GM23248 (cell line): ENCODE measurements around the gene GDI1. TPM values are rescaled to one million over a fixed set of nuclear protein-coding genes. Genes with fewer than 3 reads are reported as not detected.

Experiments used
- DNase-seq: peaks from one replicate; pipeline ENCODE4 v3.0.0-alpha.2; 2015
- H2AFZ ChIP-seq: fragments of 200-600 bp; sonication (generic); 2 replicates; pipeline ENCODE4 v1.6.1; 2016; ENCODE audit warnings: antibody characterized with exemption
- H3F3A ChIP-seq: fragments of 200-600 bp; sonication (generic); 2 replicates; pipeline ENCODE4 v1.6.1; 2016; ENCODE audit warnings: mild to moderate bottlenecking, antibody characterized with exemption, mixed run types; ENCODE audit not compliant: insufficient read depth
- H3K27ac ChIP-seq: fragments of 200-600 bp; sonication (generic); 2 replicates; pipeline ENCODE4 v1.5.1; 2016; ENCODE audit warnings: mild to moderate bottlenecking
- H3K27me3 ChIP-seq: fragments of 200-600 bp; sonication (generic); replicated peaks from 2 replicates; pipeline ENCODE4 v1.6.1; 2016; ENCODE audit warnings: mild to moderate bottlenecking; ENCODE audit not compliant: insufficient read depth
- H3K36me3 ChIP-seq: fragments of 200-600 bp; sonication (generic); 2 replicates; pipeline ENCODE4 v1.6.1; 2016; ENCODE audit warnings: low read depth, mild to moderate bottlenecking
- H3K4me1 ChIP-seq: fragments of 200-600 bp; sonication (generic); 2 replicates; pipeline ENCODE4 v1.6.1; 2016; ENCODE audit warnings: mild to moderate bottlenecking; ENCODE audit not compliant: insufficient read depth
- H3K4me2 ChIP-seq: fragments of 200-600 bp; sonication (generic); one replicate; pipeline ENCODE4 v1.6.1; 2016; ENCODE audit warnings: mild to moderate bottlenecking; ENCODE audit not compliant: unreplicated experiment
- H3K4me3 ChIP-seq: fragments of 200-600 bp; sonication (generic); 2 replicates; pipeline ENCODE4 v1.5.1; 2016; ENCODE audit warnings: mild to moderate bottlenecking
- H3K79me2 ChIP-seq: fragments of 200-600 bp; sonication (generic); 2 replicates; pipeline ENCODE4 v1.6.1; 2016; ENCODE audit warnings: mild to moderate bottlenecking; ENCODE audit not compliant: insufficient read depth
- H3K9ac ChIP-seq: fragments of 200-600 bp; sonication (generic); 2 replicates; pipeline ENCODE4 v1.6.1; 2016; ENCODE audit warnings: mild to moderate bottlenecking
- H3K9me2 ChIP-seq: fragments of 200-600 bp; sonication (generic); 2 replicates; pipeline ENCODE4 v1.6.1; 2016; ENCODE audit warnings: mixed run types, mild to moderate bottlenecking, moderate library complexity; ENCODE audit not compliant: insufficient read depth
- H3K9me3 ChIP-seq: fragments of 200-600 bp; sonication (generic); one replicate; pipeline ENCODE4 v1.6.1; 2017; ENCODE audit warnings: low read depth
- H4K20me1 ChIP-seq: fragments of 200-600 bp; sonication (generic); 2 replicates; pipeline ENCODE4 v1.6.0; 2016; ENCODE audit not compliant: insufficient read depth
- EZH2 ChIP-seq: fragments of 200-600 bp; sonication (generic); IDR thresholded peaks from 2 replicates; pipeline ENCODE4 v1.6.1; 2018; ENCODE audit warnings: antibody characterized with exemption, mild to moderate bottlenecking; ENCODE audit not compliant: insufficient read depth, poor library complexity, severe bottlenecking
- EZH2phosphoT487 ChIP-seq: fragments of 200-600 bp; sonication (generic); IDR thresholded peaks from 2 replicates; pipeline ENCODE4 v1.6.1; 2018; ENCODE audit warnings: antibody characterized with exemption, moderate library complexity, mild to moderate bottlenecking, low read depth; ENCODE audit not compliant: insufficient read depth
- WGBS, 2 experiments: methylation state at CpG; one replicate each; pipeline ENCODE4 v1.1.6; 2015 to 2017; ENCODE audit warnings: low lambda C conversion rate in 2 of 2, low coverage in 1 of 2; ENCODE audit errors: missing lambda C conversion rate in 2 of 2; 5-methylcytosine and 5-hydroxymethylcytosine counted together
- in situ Hi-C: fragments of 300-500 bp; cut with MboI; formaldehyde crosslinking; loops from 2 replicates; pipeline ENCODE4 v1.15.0; 2020
- polyA plus RNA-seq: library from polyadenylated mRNA; unstranded; fragments of >200 nt; fragmentation: Nextera tagmentation; extraction: Ambion mirVana; gene quantifications from 2 replicates; pipeline ENCODE4 v1.2.1, GENCODE V29; 2016
- total RNA-seq: library from RNA; depleted of rRNA; stranded (reverse); fragments of >200 nt; shearing (Covaris generic); gene quantifications from 2 replicates; pipeline ENCODE4 v1.2.3, GENCODE V29; 2014

Gene GDI1
- total and polyA plus RNA-seq, 2 experiments from 2014 or later = 87.1 to 196 TPM

GRCh38 chrX:154402622-154403127 lies 34.3 kb upstream of the GDI1 start:
- Histone ChIP-seq H3F3A (peaks cover 40% of the 10 kb centered on the region), H3K4me2 (no peak overlapping the region), H3K9me2 (no peaks in the 10 kb centered on the region), H3K36me3 (peaks cover 24% of the 10 kb centered on the region), H3K79me2 (peaks cover 28% of the 10 kb centered on the region), H3K27ac (no peak overlapping the region), H3K4me1 (no peaks in the 10 kb centered on the region; the same call in 1 of the 2 replicates), H3K9ac (no peak overlapping the region), H3K27me3 (no peaks in the 10 kb centered on the region), H4K20me1 (no peaks in the 10 kb centered on the region), H2AFZ (no peak overlapping the region), H3K9me3 (no peaks in the 10 kb centered on the region), H3K4me3 (no peak overlapping the region)
- in situ Hi-C loops = no loop called here
- 71 to 100% methylated on average over 6 to 7 of the region's 19 CpGs for WGBS, 2 experiments
- DNase-seq = no peak
- TF ChIP-seq EZH2phosphoT487 (no peak), EZH2 (no peak)

GRCh38 chrX:154403192-154403591 lies 33.8 kb upstream of the GDI1 start:
- H2AFZ ChIP-seq = no peak overlapping the region
- H3K9me3 ChIP-seq = no peaks in the 10 kb centered on the region
- in situ Hi-C loops = no loop called here
- H3K27ac ChIP-seq = no peak overlapping the region
- H3K36me3 ChIP-seq = peaks cover 24% of the 10 kb centered on the region
- H3K9ac ChIP-seq = no peak overlapping the region
- 85 to 86% methylated on average over 6 to 7 of the region's 10 CpGs for WGBS, 2 experiments
- TF ChIP-seq EZH2phosphoT487 (no peak), EZH2 (no peak)
- DNase-seq = no peak
- peaks cover 33% of the 10 kb centered on the region for H3K79me2 ChIP-seq
- no peaks in the 10 kb centered on the region for H3K9me2 ChIP-seq
- H4K20me1 ChIP-seq = no peaks in the 10 kb centered on the region
- no peaks in the 10 kb centered on the region for H3K27me3 ChIP-seq
- H3K4me1 ChIP-seq = no peaks in the 10 kb centered on the region; the same call in 1 of the 2 replicates
- no peak overlapping the region for H3K4me2 ChIP-seq
- H3F3A ChIP-seq = peaks cover 40% of the 10 kb centered on the region
- H3K4me3 ChIP-seq = no peak overlapping the region

GRCh38 chrX:154403858-154404257 lies 33.1 kb upstream of the GDI1 start:
- Histone ChIP-seq H2AFZ (no peak overlapping the region), H3K27me3 (no peaks in the 10 kb centered on the region), H3K9ac (no peak overlapping the region), H3K79me2 (peaks cover 33% of the 10 kb centered on the region), H3K9me2 (no peaks in the 10 kb centered on the region), H3K27ac (no peak overlapping the region), H3K4me1 (no peaks in the 10 kb centered on the region; the same call in 1 of the 2 replicates), H3K4me2 (no peak overlapping the region), H3K36me3 (peaks cover 24% of the 10 kb centered on the region), H3F3A (peaks cover 34% of the 10 kb centered on the region), H3K9me3 (no peaks in the 10 kb centered on the region), H3K4me3 (no peak overlapping the region), H4K20me1 (no peaks in the 10 kb centered on the region)
- DNase-seq = no peak
- WGBS, 2 experiments = 96 to 98% methylated on average over 4 of the region's 4 CpGs
- no peak for TF ChIP-seq EZH2phosphoT487
- no peak for TF ChIP-seq EZH2
- in situ Hi-C loops = no loop called here

- Histone ChIP-seq H3K36me3 (peaks cover 16% of the 10 kb centered on the region; the same call in 1 of the 2 replicates), H3K27me3 (no peaks in the 10 kb centered on the region), H3K79me2 (peaks cover 31% of the 10 kb centered on the region), H3K4me1 (no peaks in the 10 kb centered on the region; the same call in 1 of the 2 replicates), H3F3A (peaks cover 26% of the 10 kb centered on the region), H3K4me2 (no peak overlapping the region), H4K20me1 (no peaks in the 10 kb centered on the region), H2AFZ (no peak overlapping the region), H3K9me2 (no peaks in the 10 kb centered on the region), H3K4me3 (no peak overlapping the region), H3K9me3 (no peaks in the 10 kb centered on the region), H3K27ac (no peak overlapping the region), H3K9ac (no peak overlapping the region)
- DNase-seq = no peak
- WGBS, 2 experiments = 85 to 91% methylated on average over 10 to 15 of the region's 16 CpGs
- in situ Hi-C loops = no loop called here
- TF ChIP-seq EZH2 (no peak), EZH2phosphoT487 (no peak)
Measured at GRCh38 chrX:154404625-154405192, 32.2 kb upstream of the GDI1 start.
